Right hindlimb (tissue), 1 donor: ENCODE data around the gene OTUB2.

ENCODE experiments used
- DNase-seq: peaks from one replicate; pipeline ENCODE4 v3.0.0-alpha.2; 2018

Gene OTUB2

GRCh38 chr14:94026173-94026888 lies at the start of gene OTUB2:
OTUB2 (plus strand) TSS chr14:94026340; CDS start chr14:94026538, 198 bp downstream.
- peak; percentile 99 for DNase-seq

GRCh38 chr14:93976477-93977057 lies 49.6 kb upstream of the OTUB2 start, which contains the start of gene ASB2:
ASB2 (minus strand) TSS chr14:93976570; CDS start chr14:93964539, 12,031 bp downstream.
- no peak for DNase-seq

GRCh38 chr14:93977171-93977570 lies 49.0 kb upstream of the OTUB2 start:
- DNase-seq = no peak

- no peak for DNase-seq
Observed at GRCh38 chr14:93977790-93978581, 48.2 kb upstream of the OTUB2 start.

GRCh38 chr14:93978735-93979134 lies 47.4 kb upstream of the OTUB2 start:
- DNase-seq = no peak

- DNase-seq = no peak
Observed at GRCh38 chr14:93980456-93981201, 45.5 kb upstream of the OTUB2 start.

GRCh38 chr14:93981316-93982229 lies 44.6 kb upstream of the OTUB2 start:
- no peak for DNase-seq

GRCh38 chr14:93982230-93983007 lies 43.7 kb upstream of the OTUB2 start:
- no peak for DNase-seq

- no peak for DNase-seq
Observed at GRCh38 chr14:93984070-93984469, 42.1 kb upstream of the OTUB2 start.

- DNase-seq = peak; percentile 44
Observed at GRCh38 chr14:93984987-93985410, 41.1 kb upstream of the OTUB2 start.

- no peak for DNase-seq
Observed at GRCh38 chr14:93986955-93987354, 39.2 kb upstream of the OTUB2 start.

- no peak for DNase-seq
Observed at GRCh38 chr14:93987376-93987775, 38.8 kb upstream of the OTUB2 start.

GRCh38 chr14:93987815-93988476 lies 38.2 kb upstream of the OTUB2 start:
- no peak for DNase-seq

GRCh38 chr14:93989939-93990338 lies 36.2 kb upstream of the OTUB2 start:
- no peak for DNase-seq

- DNase-seq = no peak
Observed at GRCh38 chr14:93991212-93991611, 34.9 kb upstream of the OTUB2 start.

- no peak for DNase-seq
Observed at GRCh38 chr14:93991649-93992048, 34.5 kb upstream of the OTUB2 start.

- no peak for DNase-seq
Observed at GRCh38 chr14:93993382-93993781, 32.8 kb upstream of the OTUB2 start.

- DNase-seq = peak; percentile 47
Observed at GRCh38 chr14:93994919-93995682, 31.0 kb upstream of the OTUB2 start.

GRCh38 chr14:93996130-93996695 lies 29.9 kb upstream of the OTUB2 start:
- no peak for DNase-seq
